HPDE6-E6E7 (cell line): Measurements from ENCODE around the gene CLTCL1.

Experiments used
- DNase-seq: peaks from one replicate; pipeline ENCODE4 v3.0.0; 2011; ENCODE audit warnings: missing footprints; ENCODE audit errors: extremely low spot score

The CLTCL1 gene

DNA sequence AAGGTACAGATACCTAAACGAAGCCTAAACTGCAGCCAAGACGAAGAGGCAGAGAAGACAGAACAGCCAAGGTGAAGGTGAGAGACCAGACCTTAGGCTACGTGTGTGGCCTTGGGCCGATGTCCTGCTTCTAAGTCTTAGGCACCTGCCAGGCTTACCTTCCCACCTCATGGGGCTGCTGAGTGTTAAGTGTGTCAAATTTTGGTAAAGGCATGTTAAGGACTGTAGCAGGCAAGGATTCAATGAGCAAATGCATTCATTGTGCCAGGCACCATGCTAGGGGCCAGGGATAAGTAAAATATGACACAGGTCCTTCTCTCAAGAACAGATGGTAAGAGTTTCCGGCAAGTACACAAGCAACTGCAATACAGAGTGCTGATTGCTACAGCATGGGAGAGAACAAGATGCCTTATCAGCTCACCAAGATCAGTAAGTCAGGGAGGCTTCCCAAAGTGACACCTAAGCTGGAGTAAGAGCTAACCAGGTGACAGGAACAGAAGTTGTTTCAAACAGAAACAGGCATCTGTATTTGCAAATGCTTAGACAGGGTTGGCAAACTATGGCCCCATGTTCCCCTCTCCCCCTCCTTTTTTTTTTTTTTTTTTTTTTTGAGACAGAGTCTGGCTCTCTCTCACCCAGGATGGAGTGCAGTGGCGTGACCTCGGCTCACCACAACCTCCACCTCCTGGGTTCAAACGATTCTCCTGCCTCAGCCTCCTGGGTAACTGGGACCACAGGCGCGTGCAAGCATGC lies 46.7 kb downstream of the CLTCL1 start:
- no peak for DNase-seq

DNA sequence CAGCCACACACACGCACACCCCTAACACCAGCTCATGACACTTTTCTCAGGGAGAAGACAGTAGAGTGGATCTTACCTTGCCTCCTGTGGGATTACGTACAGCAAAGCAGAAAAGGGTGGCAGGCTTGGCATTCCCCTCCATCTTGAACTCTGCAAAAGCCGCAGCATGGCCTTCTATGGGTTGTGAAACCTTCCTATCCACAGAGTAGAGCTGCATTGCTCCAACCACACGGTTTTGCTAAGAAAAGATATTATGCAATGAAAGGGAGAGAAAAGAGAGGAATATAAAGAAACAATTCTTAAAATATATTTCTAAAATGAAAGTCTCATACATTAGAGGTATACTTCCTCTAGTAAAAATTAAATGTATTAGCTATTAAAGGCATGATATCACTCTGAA lies 48.8 kb downstream of the CLTCL1 start:
- DNase-seq, result no peak

DNA sequence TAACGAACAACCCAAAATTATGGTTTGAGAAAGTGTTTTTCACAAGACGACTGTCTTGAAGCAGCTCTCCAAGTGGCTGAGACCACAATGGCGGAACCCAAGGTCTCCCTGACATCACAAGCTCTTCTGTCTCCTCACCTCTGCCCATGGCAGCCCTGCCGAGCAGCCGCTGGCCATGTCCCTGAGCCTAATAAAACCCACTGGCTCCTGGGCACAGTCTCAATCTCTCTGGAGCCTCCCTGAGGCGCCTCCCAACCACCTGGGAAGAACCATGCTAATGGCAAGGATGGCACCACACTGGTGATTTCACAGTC lies 50.0 kb downstream of the CLTCL1 start:
- no peak for DNase-seq

DNA sequence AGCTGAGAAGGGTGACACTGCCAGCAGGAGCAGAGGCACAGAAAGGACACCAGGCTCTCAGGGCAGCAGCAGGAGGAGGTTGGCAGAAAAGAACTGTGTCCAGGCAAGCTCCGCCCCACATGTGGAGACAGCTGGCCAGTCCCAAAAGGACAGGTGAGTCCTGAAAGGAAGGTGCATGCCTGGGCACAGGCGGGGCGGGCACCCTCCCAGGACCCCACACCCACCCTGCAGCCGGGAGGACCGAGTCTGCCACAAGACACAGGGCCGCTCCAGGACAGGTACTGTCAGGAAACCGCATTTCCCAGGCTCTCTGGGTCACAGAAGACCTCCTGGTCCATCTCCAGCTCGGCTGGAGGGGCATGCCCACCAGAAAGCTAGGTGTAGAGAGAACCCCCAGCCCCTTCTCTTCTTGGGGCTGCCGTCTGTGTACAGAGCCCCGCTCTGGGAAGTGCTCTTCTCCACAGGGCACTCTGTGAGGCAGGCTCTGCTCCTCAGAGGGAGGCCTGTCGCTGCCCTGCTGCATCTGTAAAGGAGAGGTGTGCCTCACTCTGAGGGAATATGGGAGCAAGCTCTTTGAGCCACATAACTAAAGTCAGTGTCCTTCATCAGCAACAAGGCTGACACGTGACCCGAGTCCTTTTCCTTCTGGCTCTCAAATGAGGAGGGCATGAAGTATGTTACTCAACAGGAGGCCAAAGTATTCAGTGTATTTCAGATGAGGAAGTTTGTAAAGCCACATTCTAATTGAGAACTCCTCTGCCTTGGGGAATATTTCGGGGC lies 50.5 kb downstream of the CLTCL1 start:
- no peak for DNase-seq

DNA sequence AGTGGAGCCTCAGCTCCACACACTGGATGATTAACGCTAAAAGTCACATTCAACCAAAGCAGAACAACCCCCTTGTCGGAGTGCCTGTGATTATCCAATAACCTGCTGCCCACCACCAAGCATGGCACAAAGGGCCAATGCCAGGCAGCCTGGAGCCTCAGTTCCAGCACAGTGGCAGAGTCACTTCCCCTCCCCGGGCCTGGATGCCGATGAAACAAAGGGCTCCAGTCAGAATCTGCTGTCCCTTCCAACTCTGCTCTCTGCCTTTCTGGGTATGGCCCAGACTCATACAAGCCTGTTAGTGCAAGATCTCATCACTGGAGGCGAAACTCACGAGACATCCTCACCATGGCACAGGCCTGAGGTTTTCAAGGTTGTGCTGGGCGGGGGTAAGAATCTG lies 52.1 kb downstream of the CLTCL1 start:
- DNase-seq, result no peak

DNA sequence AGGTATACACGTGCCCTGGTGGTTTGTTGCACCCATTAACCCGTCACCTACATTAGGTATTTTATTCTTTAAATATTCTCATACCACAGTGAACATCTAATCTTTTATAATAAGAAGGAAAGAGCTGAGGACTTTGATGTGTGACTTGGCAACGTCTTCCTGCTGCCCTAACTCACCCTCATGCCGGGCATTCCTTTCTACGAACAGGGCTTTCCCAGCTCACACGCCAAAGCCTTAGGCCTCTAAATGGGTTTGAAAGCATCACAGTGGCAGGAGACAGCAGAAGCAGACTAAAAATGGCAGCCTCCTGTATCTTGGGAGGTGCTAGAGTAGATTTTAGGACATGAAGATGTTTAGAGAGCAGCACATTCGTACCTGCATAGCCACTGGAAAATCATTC lies 52.6 kb downstream of the CLTCL1 start:
- DNase-seq, result no peak

DNA sequence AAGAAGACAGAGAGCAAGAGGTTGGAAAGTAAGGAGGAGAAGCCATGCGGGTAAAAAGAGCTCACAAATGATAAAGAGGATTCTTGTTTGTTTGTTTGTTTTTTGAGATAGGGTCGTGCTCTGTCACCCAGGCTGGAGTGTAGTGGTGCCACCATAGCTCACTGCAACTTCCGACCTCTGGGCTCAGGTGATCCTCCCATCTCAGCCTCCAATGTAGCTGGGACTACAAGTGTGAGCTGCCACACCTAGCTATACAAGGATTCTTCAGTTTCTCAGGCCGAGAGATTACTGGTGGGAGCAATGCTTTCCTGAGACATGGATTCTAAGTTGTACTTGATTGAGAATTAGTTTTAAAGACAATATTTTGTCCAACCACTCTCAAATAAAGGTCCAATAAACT lies 55.6 kb downstream of the CLTCL1 start:
- DNase-seq, result no peak

DNA sequence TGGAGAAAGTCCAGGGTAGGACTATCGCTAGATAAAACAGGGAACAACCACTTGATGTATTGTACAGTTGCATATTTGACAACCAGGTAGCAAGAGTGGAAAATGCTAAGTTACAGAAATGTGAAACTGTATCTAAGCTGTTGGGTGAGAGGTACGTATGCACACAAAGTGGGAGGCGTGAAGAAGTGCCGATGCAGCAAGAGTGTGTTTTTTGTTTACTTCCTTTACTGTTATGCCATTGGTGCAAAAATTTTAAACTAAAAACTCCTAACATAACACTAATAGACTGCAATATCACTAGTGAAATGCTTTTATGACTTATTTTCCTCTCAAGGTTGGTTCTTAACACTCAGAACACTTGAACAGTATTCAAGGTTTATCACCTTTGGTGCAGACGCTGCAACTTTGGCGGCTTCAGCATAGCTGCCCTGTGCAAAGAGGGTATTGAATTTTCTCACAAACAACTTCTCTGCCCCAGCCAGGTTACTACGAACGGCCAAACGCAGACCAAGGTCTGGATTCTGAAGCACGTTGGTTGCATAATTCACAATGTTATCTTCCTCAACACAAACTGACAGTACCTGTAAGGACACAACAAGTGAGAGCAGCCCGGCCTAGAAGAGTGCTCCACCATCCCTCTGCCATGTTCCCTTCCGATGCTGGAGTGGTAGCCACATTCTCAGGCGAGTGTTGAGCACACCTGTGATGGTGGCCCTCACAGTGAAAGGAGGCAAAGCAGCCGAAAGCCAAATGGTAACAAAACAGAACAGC lies 57.2 kb downstream of the CLTCL1 start:
- no peak for DNase-seq

DNA sequence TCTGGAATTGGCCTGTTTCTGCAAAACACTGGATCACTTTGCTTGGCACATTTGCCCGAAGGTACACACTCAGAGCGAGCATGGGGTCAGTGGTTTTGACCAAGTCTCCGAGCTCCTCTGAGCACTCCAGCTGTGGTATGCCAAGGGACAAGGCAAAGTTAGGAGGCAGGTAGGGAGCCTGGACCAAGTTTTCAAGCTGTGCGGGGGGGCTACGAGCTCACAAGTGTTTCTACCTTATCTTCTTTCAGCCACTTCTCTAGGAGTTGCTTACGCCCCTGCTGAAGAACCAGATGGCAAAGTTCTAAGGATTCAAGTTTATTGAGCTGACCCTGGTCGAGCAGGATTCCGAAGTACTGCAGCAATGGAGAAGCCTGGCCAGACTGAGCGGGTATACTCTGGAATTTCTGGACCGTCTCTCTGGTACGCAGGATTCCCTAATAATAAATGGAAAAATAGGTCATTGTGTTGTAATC lies 58.3 kb downstream of the CLTCL1 start:
- DNase-seq, result no peak

DNA sequence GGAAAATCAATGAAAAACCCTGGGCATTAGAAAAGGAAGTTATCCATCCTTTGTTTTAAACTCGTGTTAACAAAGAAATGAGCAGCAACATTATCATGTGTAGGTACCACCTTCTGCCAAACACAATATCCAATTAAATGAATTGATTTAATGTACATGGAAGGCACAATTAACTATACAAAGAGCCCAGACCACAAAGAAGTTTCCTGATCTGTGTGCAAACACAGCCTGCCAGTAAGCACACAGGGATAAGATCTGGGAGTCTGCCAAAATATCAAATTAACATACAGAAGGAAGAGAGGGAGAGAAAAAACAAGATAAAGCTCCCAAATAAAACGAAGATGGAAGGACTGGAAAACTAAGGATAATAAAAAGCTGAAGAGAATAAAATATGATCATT lies 58.9 kb downstream of the CLTCL1 start:
- no peak for DNase-seq

DNA sequence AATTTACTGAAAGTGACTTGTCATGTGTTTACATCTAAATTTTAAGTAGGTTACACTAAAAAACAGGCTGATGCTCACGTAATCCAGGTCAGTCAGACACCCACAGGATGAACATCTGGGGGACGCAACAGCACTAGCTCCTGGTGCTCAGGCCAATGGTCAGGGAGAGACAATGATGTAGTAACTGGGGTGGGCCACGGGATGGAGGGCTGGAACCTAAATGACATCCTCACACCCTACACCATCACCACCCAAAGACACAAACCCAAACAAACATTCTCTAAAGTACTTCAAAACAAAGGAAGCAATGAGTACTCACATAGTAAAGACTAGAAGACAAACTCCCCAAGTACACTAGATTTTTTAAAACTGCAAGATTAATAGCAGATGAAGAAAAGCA lies 59.5 kb downstream of the CLTCL1 start:
- no peak for DNase-seq

DNA sequence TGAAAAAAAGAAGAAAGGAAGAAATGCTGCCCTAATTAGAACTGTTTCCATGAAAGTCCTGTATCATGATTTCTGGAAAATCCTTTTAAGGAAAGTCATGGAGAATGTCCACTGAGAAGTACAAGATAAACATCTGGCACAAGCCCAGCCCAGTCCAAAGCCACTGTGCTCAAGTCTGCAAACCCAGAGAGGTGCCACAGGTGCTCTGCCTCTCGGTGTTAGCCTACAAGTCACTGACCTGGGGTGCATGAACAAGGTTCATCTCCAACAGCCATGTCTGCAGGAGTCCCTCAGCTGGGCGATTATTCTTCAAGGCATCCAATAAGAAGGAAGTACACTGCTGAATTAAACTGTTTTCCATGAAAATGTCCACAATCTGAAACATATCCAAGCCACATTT lies 61.9 kb downstream of the CLTCL1 start:
- DNase-seq, result no peak

DNA sequence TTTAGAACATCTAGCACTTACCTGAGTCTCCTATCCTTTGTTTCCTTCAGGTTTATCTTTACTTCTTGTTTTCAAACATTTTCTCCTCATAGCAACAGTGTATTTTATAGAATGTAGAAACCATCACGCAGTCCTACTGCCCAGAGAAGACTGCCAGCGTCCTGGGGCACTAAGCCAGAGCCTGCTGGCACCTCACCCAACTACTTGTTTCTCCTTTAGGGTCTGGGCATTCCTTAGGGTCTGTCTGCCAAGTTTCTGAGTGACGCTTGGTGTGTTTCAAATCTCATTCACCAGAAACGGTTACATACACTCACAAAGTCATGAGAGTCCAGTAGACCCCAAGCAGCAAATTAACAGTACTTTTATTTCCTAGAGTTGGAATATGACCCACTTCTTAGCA lies 63.3 kb downstream of the CLTCL1 start:
- no peak for DNase-seq

DNA sequence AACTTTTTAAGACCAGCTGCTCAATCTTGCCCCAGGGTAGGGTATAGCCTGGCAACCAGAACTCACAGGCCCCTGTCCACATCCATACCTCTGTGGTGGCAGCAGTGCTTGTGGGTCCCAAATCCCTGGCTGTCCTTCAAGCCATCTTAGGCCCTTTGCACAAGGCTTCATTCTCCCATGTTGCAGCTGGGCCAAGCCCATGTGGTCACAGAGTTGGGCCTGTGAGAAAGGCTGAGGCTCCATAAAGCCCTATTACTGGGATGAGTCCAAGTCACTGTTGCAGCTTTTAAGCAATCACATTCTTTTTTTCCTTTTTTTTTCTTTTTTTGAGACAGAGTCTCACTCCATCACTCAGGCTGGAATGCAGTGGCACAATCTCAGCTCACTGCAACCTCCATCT lies 65.1 kb downstream of the CLTCL1 start:
- DNase-seq, result no peak

DNA sequence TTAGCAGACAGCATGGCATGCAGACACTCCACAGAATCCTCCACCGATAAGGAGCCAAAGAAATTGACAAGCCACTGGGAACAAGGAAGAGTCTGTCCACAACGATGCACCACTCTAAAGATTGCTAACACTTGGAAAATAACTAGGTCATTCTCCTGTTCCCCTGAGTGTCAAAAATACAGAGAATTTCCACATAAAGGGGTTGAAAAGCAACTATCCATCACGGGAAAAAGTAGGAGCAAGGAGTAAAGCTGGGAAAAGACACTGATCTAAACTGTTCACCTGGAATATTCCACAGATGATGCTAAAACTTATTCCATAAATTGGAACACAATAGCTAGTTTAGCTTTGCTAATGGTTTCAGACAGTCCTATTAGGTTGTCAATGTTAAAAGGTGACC lies 66.0 kb downstream of the CLTCL1 start:
- DNase-seq, result no peak

DNA sequence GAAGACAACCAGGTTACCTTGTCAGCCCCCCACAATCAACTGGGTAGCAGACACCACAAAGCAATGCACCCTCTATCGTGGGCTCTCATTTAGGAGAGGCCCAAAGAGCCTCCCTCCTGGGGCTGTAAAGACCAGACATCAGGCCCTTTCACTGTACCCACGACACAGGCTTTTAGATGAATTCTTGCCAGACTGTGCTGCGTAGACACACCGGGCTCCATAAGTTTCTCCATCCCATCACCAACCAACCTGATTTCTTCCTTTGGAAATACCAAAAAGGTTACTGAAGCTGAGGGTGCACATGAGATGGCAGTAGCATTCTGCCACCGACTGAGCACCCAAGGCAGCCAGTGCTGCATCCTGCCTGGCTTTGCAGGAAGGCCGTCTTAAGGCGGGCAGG lies 66.5 kb downstream of the CLTCL1 start:
- no peak for DNase-seq

DNA sequence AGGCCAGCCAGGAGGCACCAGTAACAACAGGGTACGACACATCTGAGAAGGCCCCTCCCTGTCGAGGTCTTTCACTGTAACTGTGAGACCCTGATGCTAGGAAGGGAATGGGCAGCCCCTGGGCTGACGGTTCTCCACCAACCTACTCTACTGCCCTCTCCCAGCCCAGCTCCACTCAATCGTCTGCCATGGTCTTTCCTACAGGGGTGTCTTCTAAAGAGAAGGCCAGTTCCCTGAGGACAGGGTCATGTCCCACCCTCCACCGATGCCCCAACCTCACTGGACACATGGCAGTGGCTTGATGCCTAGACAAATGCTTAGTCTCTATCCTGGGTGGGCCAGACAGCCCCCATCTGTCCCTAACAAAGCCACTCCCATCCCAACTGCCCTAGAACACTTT lies 67.0 kb downstream of the CLTCL1 start:
- DNase-seq, result no peak

DNA sequence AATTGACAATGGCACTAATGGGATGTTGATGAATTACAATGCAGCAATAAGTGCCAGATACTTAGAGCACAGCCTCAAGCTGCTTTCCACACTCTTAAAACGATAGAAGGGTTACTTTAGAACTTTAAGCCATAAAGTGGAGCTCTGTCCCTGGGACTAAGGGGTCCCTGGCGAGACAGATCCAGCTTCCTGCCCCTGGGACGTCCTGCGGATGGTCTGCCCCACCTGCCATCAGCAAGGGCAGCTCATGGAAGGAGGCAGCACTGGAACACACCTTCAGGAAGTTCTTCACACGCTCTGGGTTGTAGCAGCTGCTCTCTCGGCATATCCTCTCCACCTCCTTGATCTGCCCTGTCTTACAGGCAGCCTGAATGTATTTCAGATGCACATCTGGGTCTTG lies 67.9 kb downstream of the CLTCL1 start:
- DNase-seq, result no peak

DNA sequence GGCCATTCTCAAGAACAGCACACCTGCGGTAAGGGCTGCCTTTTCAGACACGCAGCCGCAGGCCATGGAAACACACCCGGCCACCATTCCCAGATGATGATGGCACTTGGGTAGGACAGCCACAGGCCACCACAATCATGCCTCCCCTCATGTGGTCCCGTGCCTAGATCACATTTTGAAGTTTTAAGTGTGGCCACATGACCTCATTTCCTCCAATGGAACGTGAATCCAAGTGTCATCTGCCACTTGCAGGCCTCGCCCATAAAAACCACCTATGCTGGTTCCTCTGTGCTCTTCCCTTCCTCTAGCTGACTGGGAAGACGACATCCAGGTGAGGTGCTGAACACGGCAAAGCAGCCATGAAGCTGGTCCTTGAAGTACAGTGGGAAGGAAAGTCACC lies 68.4 kb downstream of the CLTCL1 start:
- DNase-seq, result no peak

DNA sequence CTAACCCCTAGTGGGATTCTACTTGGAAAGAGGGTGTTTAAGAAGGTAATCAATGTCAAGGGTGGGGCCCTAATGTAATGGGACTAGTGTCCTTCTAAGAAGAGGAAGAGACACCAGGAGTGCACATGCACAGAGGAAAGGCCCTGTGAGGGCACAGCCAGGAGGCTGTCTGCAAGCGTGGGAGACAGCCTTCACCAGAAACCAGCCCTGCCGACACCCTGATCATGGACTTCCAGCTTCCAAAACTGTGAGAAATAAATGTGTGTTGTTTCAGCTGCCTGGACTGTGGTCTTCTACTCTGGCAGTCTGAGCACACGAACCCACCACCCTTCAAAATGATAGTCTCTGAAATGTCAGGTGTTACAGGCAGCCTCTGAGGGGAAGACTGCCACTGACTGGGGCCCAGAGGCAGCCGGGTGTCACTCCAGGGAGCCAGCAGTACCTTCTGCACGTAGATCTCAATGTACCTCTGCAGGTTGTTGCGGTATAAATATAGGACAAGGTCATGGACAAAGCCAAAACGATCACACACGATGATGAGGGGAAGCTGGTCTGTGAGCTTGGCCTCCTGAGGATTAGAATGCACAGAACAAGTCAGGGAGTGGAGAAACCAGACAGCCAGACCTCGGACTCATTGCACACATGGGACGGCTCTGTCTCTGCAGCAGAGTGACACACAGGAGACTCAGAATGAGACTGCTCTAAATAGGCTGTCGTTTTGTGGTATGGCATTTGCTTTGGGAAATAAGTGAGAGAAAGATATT lies 69.1 kb downstream of the CLTCL1 start:
- no peak for DNase-seq

DNA sequence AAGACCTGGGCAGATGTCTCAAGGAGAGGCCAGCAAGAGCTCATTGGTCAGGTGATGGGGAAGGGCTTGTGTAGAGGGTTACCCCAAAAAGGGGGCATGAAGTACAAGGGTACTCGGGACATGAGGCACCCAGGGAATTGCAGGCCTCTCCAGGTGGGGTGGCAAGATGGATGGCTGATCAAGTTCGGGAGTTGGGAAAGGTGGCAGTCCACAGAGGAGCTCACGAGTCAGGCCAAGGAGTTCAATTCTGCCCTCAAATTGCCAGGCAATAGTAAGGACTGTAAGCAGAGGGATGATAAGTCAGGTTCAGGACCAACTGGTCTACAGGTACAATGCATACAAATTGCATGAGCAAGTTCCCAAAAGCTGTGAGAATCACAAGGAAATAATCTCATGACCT lies 70.7 kb downstream of the CLTCL1 start:
- DNase-seq, result no peak
